Activated CD4-positive, CD25-positive, alpha-beta regulatory T cell treated with anti-CD3 and anti-CD28 coated beads, Interleukin-2, amount 50 U/mL, for 16 hours (primary cell): Measurements from ENCODE around the gene AS3MT.
"Not testable (repeated sequence)": the region's sequence is repeated elsewhere in the genome, so short reads cannot be mapped to it uniquely, and the experiment has no call there.

ENCODE experiments used
- DNase-seq: peaks from one replicate; pipeline ENCODE4 v3.0.0-alpha.2; 2020; ENCODE audit warnings: low read depth, low spot score

The AS3MT gene

DNA sequence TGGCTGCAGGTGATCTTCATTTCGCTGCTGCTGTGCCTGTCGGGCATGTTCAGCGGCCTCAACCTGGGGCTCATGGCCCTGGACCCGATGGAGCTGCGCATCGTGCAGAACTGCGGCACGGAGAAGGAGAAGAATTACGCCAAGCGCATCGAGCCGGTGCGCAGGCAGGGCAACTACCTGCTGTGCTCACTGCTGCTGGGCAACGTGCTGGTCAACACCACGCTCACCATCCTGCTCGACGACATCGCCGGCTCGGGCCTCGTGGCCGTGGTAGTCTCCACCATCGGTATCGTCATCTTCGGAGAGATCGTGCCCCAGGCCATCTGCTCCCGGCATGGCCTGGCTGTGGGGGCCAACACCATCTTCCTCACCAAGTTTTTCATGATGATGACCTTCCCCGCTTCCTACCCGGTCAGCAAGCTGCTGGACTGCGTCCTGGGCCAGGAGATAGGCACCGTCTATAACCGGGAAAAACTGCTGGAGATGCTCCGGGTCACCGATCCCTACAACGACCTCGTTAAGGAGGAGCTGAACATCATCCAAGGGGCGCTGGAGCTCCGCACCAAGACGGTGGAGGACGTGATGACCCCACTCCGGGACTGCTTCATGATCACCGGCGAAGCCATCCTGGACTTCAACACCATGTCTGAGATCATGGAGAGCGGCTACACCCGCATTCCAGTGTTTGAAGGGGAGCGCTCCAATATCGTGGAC lies 50.1 kb downstream of the AS3MT start:
- DNase-seq = no peak

GRCh38 chr10:102919992-102920739 lies 50.9 kb downstream of the AS3MT start:
- no peak for DNase-seq

DNA sequence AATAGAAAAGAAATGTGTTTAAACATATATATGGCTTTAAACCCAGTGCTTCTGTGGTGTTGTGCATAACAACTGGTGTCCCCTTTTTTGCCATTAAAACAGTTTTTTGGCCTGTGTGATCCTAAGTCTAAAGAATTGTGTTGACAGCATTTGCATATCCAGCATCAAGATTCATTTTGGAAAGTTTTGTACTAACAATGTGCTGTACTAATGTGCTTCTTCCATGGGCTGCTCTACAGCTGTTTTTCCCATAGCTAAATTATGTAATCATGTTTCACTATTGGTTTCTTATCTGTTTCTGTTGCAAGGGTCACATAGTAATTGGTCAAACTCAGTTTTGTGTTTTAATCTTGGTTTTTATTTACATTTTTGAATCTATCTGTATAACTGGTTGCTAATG lies 54.3 kb downstream of the AS3MT start:
- no peak for DNase-seq

DNA sequence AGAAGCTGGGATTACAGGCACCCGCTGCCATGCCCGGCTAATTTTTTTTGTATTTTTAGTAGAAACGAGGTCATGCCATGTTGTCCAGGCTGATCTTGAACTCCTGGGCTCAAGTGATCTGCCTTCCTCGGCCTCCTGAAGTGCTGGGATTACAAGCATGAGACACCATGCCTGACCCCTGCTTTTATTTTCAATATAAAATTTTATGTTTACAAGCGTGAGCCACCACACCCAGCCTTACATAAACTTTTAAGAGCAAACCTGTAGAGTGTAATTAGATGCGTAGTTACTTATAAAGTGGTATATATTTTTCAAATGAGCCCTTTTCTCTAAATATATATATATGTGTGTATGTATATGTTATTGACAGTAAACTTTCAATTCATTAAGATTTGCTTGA lies 57.6 kb downstream of the AS3MT start:
- DNase-seq = no peak

- no peak for DNase-seq
Measured at GRCh38 chr10:102927311-102928010, 58.2 kb downstream of the AS3MT start.

GRCh38 chr10:102928442-102928841 lies 59.2 kb downstream of the AS3MT start:
- DNase-seq = not testable (repeated sequence)

DNA sequence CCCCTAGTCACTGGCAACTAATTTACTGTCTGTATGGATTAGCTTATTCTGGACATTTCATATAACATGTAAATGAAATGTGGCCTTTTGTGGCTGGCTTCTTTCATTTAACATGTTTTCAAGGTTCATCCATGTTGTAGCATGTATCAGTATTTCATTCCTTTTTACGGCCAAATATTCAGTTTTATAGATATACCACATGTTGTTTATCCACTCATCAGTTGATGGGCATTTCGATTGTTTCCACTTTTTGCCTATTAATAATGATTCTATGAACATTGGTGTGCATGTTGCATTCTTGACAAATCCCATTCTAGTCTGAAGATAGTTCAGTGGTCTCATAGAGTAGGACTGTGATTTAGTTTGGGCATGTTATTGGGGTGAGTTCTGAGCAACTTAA lies 61.5 kb downstream of the AS3MT start:
- DNase-seq = no peak

DNA sequence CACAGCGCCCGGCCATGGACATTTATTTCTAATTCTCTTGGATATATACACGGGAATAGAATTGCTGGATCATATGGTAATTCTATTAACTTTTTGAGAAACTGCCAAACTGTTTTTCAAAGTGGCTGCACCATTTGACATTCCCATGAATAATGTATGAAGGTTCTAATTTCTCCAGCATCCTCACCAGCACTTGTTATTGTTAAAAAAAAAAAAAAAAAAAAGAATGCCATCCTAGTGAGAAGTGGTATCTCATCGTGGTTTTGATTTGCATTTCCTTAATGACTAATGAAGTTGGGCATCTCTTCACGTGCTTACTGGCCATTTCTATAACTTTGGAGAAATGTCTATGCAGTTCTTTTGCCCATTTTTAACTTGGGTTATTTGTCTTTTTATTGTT lies 62.4 kb downstream of the AS3MT start:
- DNase-seq = no peak

DNA sequence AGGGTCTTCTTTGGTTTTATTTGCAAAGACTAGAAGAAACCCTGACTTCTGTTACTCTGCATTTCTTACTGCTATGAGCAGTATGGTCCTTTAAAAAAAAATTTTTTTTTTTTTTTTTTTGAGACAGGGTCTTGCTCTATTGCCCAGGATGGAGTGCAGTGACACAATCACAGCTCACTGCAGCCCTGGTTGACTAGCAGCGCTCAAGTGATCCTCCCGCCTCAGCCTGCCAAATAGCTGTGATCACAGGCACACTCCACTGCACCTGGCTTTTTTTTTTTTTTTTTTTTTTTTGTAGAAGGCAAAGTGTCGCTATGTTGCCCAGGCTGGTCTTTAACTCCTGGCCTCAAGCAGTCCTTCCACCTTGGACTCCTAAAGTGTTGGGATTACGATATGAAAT lies 66.2 kb downstream of the AS3MT start:
- no peak for DNase-seq

- DNase-seq = no peak
Measured at GRCh38 chr10:102935939-102936605, 66.8 kb downstream of the AS3MT start.

DNA sequence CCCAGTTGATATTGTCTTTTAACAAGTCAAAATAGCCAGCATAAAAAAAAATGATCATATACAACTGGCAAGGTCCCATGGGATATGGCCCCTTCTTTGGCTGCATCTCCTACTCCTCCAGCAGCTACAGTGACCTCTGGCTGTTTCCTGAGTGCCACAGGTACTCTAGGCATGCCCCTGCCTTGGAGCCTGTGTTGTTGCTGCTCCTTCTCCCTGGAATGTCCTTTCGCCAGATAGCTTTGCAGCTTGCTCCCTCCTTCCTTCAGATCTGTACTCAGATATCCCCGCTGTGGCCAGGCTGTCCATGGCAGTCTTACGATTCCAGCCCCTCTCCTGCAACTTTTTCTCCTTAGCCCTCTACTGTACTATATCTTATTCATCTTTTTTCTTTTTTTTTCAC lies 72.1 kb downstream of the AS3MT start:
- no peak for DNase-seq

DNA sequence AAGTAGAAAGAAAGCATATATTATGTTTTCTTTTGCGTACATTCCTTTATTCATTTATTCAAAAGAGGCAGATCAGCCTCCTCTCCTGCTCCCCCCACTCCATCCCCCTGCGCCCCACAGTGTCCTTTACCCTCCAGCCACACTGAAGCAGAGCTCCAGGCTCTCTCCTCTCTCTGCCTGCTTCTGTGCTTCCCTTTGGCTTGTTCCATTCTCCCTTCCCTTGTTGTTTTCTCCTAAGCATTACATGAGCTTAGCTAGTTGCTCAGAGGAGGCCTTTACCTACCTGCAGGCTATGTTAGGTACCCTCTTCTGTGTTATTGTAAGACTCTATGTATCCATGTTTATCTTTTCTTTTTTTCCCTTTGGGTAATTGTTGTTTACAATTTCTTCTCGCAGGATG lies 76.2 kb downstream of the AS3MT start:
- no peak for DNase-seq

DNA sequence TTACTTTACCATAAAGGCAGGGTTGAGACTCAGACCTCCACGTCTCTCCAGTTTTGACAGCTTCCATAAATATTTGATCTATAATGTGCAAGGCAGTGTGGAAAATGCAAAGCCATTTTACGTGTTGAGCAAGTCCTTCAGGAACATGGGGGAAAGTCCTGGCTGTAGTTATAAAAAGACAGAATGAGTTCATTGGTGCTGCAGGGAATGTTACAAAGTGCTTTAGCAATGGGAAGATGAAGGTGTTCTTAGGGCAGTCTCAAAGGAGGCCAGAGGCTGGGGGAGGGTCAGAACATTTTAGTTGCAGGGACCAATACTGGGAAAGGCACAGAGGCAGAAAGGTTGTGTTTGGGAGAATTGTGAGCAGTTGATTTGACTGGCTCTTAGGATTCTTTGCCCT lies 76.7 kb downstream of the AS3MT start:
- DNase-seq = no peak

- no peak for DNase-seq
Measured at GRCh38 chr10:102946992-102947391, 77.7 kb downstream of the AS3MT start.

DNA sequence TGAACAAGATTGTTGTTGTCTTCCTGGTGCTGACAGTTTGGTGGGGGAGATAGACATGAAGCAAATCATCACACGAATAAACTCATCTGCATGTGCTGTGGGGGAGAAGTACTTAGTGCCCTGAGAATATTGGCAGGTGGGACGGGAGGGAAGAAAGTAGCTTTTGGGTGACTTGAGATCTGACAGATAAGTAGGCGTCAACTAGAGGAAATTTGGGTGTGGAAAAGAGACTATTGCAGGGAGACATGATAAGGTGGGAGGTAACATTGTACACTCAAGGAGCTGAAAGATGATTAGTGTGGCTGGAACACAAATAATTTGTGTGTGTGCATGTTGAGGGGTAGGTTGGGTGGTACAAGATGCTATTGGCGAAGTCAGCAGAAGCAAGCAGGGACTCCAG lies 78.9 kb downstream of the AS3MT start:
- DNase-seq = no peak

DNA sequence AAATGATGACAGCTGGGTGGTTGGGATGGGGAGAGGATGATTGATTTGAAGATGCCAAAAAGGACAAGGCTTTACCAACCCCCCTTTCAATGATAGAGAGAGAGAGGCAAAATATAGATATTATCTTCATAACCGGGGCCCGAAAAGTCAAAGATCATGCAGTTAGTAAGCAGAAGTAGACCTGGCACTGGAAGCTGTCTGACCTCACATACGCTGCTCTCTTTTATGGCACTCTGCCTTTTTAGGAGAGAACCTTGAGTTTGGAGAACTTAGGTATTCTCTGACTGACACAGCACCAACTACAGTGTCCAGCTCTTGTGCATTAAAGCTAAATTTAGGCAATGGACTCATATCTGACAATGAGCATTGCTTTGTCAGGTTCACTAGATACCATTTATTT lies 79.5 kb downstream of the AS3MT start:
- DNase-seq = no peak

- DNase-seq = no peak
Measured at GRCh38 chr10:102949916-102950315, 80.6 kb downstream of the AS3MT start.

- DNase-seq = no peak
Measured at GRCh38 chr10:102951316-102951715, 82.0 kb downstream of the AS3MT start.
